K562 (cell line): ENCODE results near the gene WASL. TPM values are rescaled to one million over a fixed set of nuclear protein-coding genes. Genes with fewer than 3 reads are reported as not detected.

Source experiments
- CBX2 ChIP-seq: fragments of 200-600 bp; sonication (generic); IDR thresholded peaks from one replicate; pipeline ENCODE4 v1.6.1; 2012; ENCODE audit warnings: mild to moderate bottlenecking, low read length, inconsistent platforms; ENCODE audit not compliant: insufficient read depth, poor library complexity, severe bottlenecking
- GTF2A2 ChIP-seq: IDR thresholded peaks from 2 replicates; pipeline ENCODE4 v1.6.1; 2016; ENCODE audit warnings: mild to moderate bottlenecking, missing genetic modification characterization, missing compliant biosample characterization
- NFE2 ChIP-seq: IDR thresholded peaks from 2 replicates; pipeline ENCODE4 v1.6.1; 2014; ENCODE audit warnings: antibody characterized with exemption, low read depth
- POLR2AphosphoS5 ChIP-seq: IDR thresholded peaks from 2 replicates; pipeline ENCODE4 v1.6.1; 2011; ENCODE audit warnings: mild to moderate bottlenecking, low read depth, low read length, moderate library complexity; ENCODE audit not compliant: control insufficient read depth, insufficient read depth
- ZBED1 ChIP-seq: IDR thresholded peaks from 2 replicates; pipeline ENCODE4 v1.6.1; 2014
- ZNF76 ChIP-seq: fragments of 250-450 bp; sonication (Bioruptor Pico); IDR thresholded peaks from 2 replicates; pipeline ENCODE4 v1.4.0; 2020; ENCODE audit warnings: mild to moderate bottlenecking, moderate library complexity, borderline replicate concordance
- ZNF830 ChIP-seq: fragments of 250-450 bp; sonication (Bioruptor Pico); IDR thresholded peaks from 2 replicates; pipeline ENCODE4 v1.5.0; 2021; ENCODE audit warnings: mild to moderate bottlenecking
- polyA plus RNA-seq, 8 experiments: library from polyadenylated mRNA; depleted of rRNA in 4 of 8; stranded (reverse) in 5 of 8; unstranded in 3 of 8; fragments of >200 nt; fragmentation: Nextera tagmentation in 2 of 8; fragmentation: Illumina TruSeq in 1 of 8; extraction: Ambion mirVana in 2 of 8; extraction: Trizol in 1 of 8; gene quantifications; 2 replicates each; pipeline versions ENCODE4 v1.2.1 to v1.2.3, GENCODE V29; 2011 to 2014; ENCODE audit warnings: inconsistent platforms in 1 of 8, missing spikeins in 1 of 8
- total RNA-seq, 7 experiments: library from RNA; depleted of rRNA in 6 of 7; stranded (reverse); fragments of >200 nt in 6 of 7; fragmentation: Illumina TruSeq in 2 of 7; extraction: Trizol in 2 of 7; gene quantifications; 2 replicates each; pipeline versions ENCODE4 v1.2.1 to v1.2.3, GENCODE V29; 2011 to 2021; ENCODE audit warnings: low replicate concordance in 1 of 7
- TF ChIP-seq, protein P1 (sequence below): fragments of 450-650 bp; IDR thresholded peaks from 2 replicates; pipeline ENCODE4 v1.6.1; 2016; ENCODE audit warnings: borderline replicate concordance
- TF ChIP-seq, protein P2 (sequence below): fragments of 450-650 bp; IDR thresholded peaks from 2 replicates; pipeline ENCODE4 v1.6.1; 2014; ENCODE audit warnings: low read depth, mild to moderate bottlenecking, moderate library complexity, borderline replicate concordance
- TF ChIP-seq, protein P3 (sequence below): fragments of 450-650 bp; formaldehyde crosslinking; IDR thresholded peaks from 2 replicates; pipeline ENCODE4 v1.4.0; 2020; ENCODE audit warnings: mild to moderate bottlenecking
- TF ChIP-seq, protein P4 (sequence below): fragments of 200-800 bp; sonication (Bioruptor generic); IDR thresholded peaks from 2 replicates; pipeline ENCODE4 v1.6.1; 2017; ENCODE audit warnings: missing genetic modification characterization, missing compliant biosample characterization
- TF ChIP-seq, protein P5 (sequence below), 3 experiments: fragments of 200-800 bp in 1 of 3; fragments of 250-450 bp in 1 of 3; fragments of 450-650 bp in 1 of 3; sonication (Bioruptor Pico) in 1 of 3; sonication (Bioruptor generic) in 1 of 3; formaldehyde crosslinking in 1 of 3; IDR thresholded peaks; 2 replicates each; pipeline versions ENCODE4 v1.6.1 to v1.8.0; 2016 to 2022; ENCODE audit warnings: mild to moderate bottlenecking in 2 of 3, missing genetic modification characterization in 2 of 3, missing compliant biosample characterization in 1 of 3, moderate library complexity in 1 of 3

WASL gene
- total and polyA plus RNA-seq, 9 of the 15 experiments (the other 6 are each of a cell fraction or from before 2014, with no cell fraction given), result 3.2 to 13.9 (median 8.3) TPM

DNA sequence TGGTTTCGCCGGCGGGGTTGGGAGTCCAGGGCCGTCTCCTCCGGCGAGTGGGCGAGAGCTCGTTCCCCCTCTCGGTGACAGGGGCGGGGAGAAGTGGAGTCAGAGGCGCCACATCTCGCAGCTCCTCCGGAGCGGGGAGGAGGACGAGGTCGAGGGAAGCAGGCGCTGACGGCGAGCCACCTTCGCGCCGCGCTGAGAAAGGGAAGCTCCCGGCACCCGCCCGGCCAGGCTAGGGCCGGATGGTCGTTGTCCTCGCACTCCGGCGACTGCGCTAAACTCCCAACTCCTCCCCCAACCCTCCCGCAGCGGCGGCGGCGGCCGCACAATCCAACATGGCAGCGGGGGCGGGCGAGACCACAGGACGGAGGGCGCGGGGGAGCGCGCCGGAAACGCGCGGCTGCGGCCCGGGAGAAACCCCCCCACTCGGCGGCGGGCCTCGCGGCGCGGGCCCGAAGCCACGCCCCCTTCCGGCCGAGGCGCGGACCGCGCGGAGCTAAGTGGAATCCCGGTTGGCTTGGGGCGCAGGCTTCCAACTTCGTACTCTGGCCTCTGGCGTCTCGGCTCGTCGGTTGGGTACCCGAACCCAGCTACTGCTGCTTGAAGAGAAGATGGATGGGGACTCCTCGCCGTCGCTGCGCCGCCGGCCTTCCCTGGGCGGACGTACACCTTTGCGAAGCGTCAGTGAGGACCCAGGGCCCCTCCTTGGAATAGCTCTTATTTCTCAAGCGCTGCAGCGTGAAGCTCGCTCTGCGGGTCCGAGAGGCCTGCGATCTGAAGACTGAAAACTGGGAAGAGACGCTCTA lies at the start of gene WASL (continued):
- TF ChIP-seq ZNF76 (CRISPR knock-in tag) (peak; percentile 52; the same call in 1 of the 2 replicates), NFE2 (peak; percentile 30; the same call in 1 of the 2 replicates), ZNF830 (CRISPR knock-in tag) (0 out of 2 replicates have a peak, but pooled peaks have one; percentile 11), POLR2AphosphoS5 (peak; percentile 92), CBX2 (no peak), ZBED1 (peak; percentile 68; the same call in 1 of the 2 replicates), GTF2A2 (peak; percentile 54; the same call in 1 of the 2 replicates)
- TF ChIP-seq, protein P1, sequence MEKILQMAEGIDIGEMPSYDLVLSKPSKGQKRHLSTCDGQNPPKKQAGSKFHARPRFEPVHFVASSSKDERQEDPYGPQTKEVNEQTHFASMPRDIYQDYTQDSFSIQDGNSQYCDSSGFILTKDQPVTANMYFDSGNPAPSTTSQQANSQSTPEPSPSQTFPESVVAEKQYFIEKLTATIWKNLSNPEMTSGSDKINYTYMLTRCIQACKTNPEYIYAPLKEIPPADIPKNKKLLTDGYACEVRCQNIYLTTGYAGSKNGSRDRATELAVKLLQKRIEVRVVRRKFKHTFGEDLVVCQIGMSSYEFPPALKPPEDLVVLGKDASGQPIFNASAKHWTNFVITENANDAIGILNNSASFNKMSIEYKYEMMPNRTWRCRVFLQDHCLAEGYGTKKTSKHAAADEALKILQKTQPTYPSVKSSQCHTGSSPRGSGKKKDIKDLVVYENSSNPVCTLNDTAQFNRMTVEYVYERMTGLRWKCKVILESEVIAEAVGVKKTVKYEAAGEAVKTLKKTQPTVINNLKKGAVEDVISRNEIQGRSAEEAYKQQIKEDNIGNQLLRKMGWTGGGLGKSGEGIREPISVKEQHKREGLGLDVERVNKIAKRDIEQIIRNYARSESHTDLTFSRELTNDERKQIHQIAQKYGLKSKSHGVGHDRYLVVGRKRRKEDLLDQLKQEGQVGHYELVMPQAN, result peak; percentile 44
- TF ChIP-seq, protein P2, sequence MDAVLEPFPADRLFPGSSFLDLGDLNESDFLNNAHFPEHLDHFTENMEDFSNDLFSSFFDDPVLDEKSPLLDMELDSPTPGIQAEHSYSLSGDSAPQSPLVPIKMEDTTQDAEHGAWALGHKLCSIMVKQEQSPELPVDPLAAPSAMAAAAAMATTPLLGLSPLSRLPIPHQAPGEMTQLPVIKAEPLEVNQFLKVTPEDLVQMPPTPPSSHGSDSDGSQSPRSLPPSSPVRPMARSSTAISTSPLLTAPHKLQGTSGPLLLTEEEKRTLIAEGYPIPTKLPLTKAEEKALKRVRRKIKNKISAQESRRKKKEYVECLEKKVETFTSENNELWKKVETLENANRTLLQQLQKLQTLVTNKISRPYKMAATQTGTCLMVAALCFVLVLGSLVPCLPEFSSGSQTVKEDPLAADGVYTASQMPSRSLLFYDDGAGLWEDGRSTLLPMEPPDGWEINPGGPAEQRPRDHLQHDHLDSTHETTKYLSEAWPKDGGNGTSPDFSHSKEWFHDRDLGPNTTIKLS, result peak; percentile 85
- TF ChIP-seq, protein P3, sequence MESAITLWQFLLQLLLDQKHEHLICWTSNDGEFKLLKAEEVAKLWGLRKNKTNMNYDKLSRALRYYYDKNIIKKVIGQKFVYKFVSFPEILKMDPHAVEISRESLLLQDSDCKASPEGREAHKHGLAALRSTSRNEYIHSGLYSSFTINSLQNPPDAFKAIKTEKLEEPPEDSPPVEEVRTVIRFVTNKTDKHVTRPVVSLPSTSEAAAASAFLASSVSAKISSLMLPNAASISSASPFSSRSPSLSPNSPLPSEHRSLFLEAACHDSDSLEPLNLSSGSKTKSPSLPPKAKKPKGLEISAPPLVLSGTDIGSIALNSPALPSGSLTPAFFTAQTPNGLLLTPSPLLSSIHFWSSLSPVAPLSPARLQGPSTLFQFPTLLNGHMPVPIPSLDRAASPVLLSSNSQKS, result 0 out of 2 replicates have a peak, but pooled peaks have one; percentile 52
- TF ChIP-seq, protein P4, sequence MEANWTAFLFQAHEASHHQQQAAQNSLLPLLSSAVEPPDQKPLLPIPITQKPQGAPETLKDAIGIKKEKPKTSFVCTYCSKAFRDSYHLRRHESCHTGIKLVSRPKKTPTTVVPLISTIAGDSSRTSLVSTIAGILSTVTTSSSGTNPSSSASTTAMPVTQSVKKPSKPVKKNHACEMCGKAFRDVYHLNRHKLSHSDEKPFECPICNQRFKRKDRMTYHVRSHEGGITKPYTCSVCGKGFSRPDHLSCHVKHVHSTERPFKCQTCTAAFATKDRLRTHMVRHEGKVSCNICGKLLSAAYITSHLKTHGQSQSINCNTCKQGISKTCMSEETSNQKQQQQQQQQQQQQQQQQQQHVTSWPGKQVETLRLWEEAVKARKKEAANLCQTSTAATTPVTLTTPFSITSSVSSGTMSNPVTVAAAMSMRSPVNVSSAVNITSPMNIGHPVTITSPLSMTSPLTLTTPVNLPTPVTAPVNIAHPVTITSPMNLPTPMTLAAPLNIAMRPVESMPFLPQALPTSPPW (CRISPR knock-in tag), result peak; percentile 98
- TF ChIP-seq, protein P5, sequence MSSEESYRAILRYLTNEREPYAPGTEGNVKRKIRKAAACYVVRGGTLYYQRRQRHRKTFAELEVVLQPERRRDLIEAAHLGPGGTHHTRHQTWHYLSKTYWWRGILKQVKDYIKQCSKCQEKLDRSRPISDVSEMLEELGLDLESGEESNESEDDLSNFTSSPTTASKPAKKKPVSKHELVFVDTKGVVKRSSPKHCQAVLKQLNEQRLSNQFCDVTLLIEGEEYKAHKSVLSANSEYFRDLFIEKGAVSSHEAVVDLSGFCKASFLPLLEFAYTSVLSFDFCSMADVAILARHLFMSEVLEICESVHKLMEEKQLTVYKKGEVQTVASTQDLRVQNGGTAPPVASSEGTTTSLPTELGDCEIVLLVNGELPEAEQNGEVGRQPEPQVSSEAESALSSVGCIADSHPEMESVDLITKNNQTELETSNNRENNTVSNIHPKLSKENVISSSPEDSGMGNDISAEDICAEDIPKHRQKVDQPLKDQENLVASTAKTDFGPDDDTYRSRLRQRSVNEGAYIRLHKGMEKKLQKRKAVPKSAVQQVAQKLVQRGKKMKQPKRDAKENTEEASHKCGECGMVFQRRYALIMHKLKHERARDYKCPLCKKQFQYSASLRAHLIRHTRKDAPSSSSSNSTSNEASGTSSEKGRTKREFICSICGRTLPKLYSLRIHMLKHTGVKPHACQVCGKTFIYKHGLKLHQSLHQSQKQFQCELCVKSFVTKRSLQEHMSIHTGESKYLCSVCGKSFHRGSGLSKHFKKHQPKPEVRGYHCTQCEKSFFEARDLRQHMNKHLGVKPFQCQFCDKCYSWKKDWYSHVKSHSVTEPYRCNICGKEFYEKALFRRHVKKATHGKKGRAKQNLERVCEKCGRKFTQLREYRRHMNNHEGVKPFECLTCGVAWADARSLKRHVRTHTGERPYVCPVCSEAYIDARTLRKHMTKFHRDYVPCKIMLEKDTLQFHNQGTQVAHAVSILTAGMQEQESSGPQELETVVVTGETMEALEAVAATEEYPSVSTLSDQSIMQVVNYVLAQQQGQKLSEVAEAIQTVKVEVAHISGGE (CRISPR knock-in tag; IDR thresholded peaks at IDR 0.05), result peak in 1 of 3 experiments; percentile 93; a peak in 3 of 6 replicates
